GM19463 (cell line): ENCODE measurements around the gene ACTN4.

ENCODE experiments used
- ATAC-seq: cut with Tn5 transposase; IDR thresholded peaks from one replicate; pipeline ENCODE4 v1.9.1; 2021; ENCODE audit warnings: mild to moderate bottlenecking, moderate library complexity; ENCODE audit not compliant: unreplicated experiment

ACTN4 gene

GRCh38 chr19:38635483-38636399 lies 11.7 kb upstream of the ACTN4 start:
- no peak for ATAC-seq

GRCh38 chr19:38638461-38638860 lies 9.0 kb upstream of the ACTN4 start:
- no peak for ATAC-seq

- no peak for ATAC-seq
These were observed 7.8 kb upstream of the ACTN4 start for GRCh38 chr19:38639679-38640078.

GRCh38 chr19:38640368-38640767 lies 7.1 kb upstream of the ACTN4 start:
- no peak for ATAC-seq

- ATAC-seq = no peak
These were observed 5.3 kb upstream of the ACTN4 start for GRCh38 chr19:38642176-38642575.

- no peak for ATAC-seq
These were observed 2.7 kb upstream of the ACTN4 start for GRCh38 chr19:38644719-38645118.

- no peak for ATAC-seq
These were observed 718 bp downstream of the ACTN4 start for GRCh38 chr19:38647966-38648768.

- no peak for ATAC-seq
These were observed 1.4 kb downstream of the ACTN4 start for GRCh38 chr19:38648769-38649304.

- no peak for ATAC-seq
These were observed 2.1 kb downstream of the ACTN4 start for GRCh38 chr19:38649305-38650171.

GRCh38 chr19:38650172-38650775 lies 2.8 kb downstream of the ACTN4 start:
- ATAC-seq = no peak

- no peak for ATAC-seq
These were observed 3.6 kb downstream of the ACTN4 start for GRCh38 chr19:38650911-38651584.

GRCh38 chr19:38653028-38653571 lies 5.7 kb downstream of the ACTN4 start:
- no peak for ATAC-seq

GRCh38 chr19:38654628-38655055 lies 7.2 kb downstream of the ACTN4 start:
- no peak for ATAC-seq

- no peak for ATAC-seq
These were observed 7.8 kb downstream of the ACTN4 start for GRCh38 chr19:38655148-38655824.

- ATAC-seq = no peak
These were observed 8.9 kb downstream of the ACTN4 start for GRCh38 chr19:38656171-38656981.

GRCh38 chr19:38657633-38658222 lies 10.3 kb downstream of the ACTN4 start:
- no peak for ATAC-seq

- ATAC-seq = no peak
These were observed 11.2 kb downstream of the ACTN4 start for GRCh38 chr19:38658462-38659306.
